GM12891 (cell line): Measurements from ENCODE around the gene PPIF.
A peak's percentile ranks its signal among the peaks of the same experiment; 100 is the strongest.

Source experiments
- DNase-seq: peaks from one replicate; pipeline ENCODE4 v3.0.0; 2011; ENCODE audit warnings: low spot score; ENCODE audit not compliant: insufficient read length
- FAIRE-seq: peaks from 2 replicates; lab custom pipeline; 2011; peaks lifted over from hg19 to GRCh38; lab: Jason Lieb, UNC
- PAX5 ChIP-seq: IDR thresholded peaks from 2 replicates; pipeline ENCODE4 v1.6.1; 2011; ENCODE audit warnings: low read length, moderate library complexity, mild to moderate bottlenecking; ENCODE audit not compliant: insufficient read depth, severe bottlenecking
- POLR2A ChIP-seq: IDR thresholded peaks from 2 replicates; pipeline ENCODE4 v1.6.1; 2011; ENCODE audit warnings: low read depth, low read length, control low read depth
- POLR2AphosphoS5 ChIP-seq: IDR thresholded peaks from 2 replicates; pipeline ENCODE4 v1.6.1; 2011; ENCODE audit warnings: low read depth, low read length, control low read depth
- POU2F2 ChIP-seq: IDR thresholded peaks from 2 replicates; pipeline ENCODE4 v1.6.1; 2011; ENCODE audit warnings: low read depth, mild to moderate bottlenecking, control low read depth, low read length, moderate library complexity
- SPI1 ChIP-seq: IDR thresholded peaks from 2 replicates; pipeline ENCODE4 v1.6.1; 2011; ENCODE audit warnings: low read depth, low read length, control low read depth
- TAF1 ChIP-seq: IDR thresholded peaks from 2 replicates; pipeline ENCODE4 v1.6.1; 2011; ENCODE audit warnings: low read depth, low read length, control low read depth

PPIF gene

GRCh38 chr10:79399223-79399831 is 52.1 kb downstream of the PPIF start:
- TF ChIP-seq PAX5, result no peak
- no peak for DNase-seq
- no peak for FAIRE-seq

DNA sequence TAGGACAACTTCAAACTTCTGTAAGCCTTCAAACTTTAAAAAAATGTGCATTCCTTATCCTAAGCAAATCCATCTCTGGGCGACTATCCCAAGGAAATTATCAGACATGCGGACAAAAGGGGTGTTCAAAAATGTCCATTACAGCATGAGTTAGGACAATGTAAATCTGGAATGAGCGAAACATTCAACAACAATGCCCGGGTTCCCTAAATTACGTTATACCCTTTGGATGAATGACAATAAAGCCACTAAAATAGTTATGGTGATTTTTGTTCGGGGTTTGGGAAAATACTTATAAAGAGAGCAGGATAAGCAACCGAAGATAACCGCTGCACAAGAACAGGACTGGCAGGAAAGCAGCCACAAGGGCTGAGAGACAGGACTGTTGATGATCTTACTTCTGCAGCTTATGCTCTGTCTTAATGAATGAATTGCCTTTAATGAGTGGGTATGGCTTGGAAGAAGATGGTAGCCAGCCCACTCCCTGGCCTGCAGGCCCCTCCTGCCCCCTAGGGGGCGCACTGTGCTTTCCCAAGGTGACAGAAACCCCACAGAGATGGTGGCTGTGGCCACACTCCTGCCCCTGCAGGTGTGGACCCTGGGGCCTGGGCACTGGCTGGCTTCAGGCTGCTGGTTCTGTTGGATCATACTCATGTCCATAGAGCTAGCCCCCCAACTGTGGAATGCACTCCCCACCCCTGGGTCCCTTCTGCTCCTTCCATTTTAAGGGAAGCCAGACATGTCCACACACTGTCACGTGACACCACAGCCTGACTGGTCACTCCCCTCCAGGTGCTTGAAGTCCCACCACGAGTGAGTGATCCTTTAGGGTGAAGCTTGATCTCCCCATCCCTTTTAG is 53.1 kb downstream of the PPIF start:
- peak; percentile 67 for FAIRE-seq
- DNase-seq, result peak; percentile 84
- TF ChIP-seq SPI1 (no peak), POU2F2 (no peak), POLR2AphosphoS5 (no peak), PAX5 (no peak), TAF1 (no peak)

- no peak for DNase-seq
- no peak for TF ChIP-seq POLR2A
- TF ChIP-seq POLR2AphosphoS5, result no peak
- TF ChIP-seq SPI1, result no peak
- no peak for FAIRE-seq
Measured at GRCh38 chr10:79401015-79401921, 54.0 kb downstream of the PPIF start.

DNA sequence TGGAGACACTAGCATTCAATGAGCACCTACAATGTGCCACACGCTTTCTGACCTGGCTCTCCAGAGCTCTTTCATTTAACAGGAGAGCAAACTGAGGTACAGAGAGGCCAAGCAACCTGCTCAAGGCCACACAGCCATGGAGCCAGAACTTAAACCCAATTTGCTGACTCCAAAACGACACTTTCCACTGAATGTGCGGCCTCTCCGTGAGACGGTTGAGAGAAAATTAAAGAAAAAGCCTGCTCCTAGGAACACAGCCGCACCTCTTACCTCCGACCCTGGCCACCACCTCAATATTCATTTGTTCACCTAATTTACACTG is 55.3 kb downstream of the PPIF start:
- DNase-seq (no peak), FAIRE-seq (no peak)
- no peak for TF ChIP-seq SPI1
- TF ChIP-seq PAX5, result no peak
- no peak for TF ChIP-seq POLR2AphosphoS5
- TF ChIP-seq TAF1, result no peak
- TF ChIP-seq POU2F2, result no peak
- TF ChIP-seq POLR2A, result no peak

GRCh38 chr10:79402951-79403350 is 55.7 kb downstream of the PPIF start:
- FAIRE-seq (no peak), DNase-seq (no peak)
- TF ChIP-seq PAX5 (no peak), POLR2AphosphoS5 (no peak), POU2F2 (no peak), TAF1 (no peak), POLR2A (no peak), SPI1 (no peak)

DNA sequence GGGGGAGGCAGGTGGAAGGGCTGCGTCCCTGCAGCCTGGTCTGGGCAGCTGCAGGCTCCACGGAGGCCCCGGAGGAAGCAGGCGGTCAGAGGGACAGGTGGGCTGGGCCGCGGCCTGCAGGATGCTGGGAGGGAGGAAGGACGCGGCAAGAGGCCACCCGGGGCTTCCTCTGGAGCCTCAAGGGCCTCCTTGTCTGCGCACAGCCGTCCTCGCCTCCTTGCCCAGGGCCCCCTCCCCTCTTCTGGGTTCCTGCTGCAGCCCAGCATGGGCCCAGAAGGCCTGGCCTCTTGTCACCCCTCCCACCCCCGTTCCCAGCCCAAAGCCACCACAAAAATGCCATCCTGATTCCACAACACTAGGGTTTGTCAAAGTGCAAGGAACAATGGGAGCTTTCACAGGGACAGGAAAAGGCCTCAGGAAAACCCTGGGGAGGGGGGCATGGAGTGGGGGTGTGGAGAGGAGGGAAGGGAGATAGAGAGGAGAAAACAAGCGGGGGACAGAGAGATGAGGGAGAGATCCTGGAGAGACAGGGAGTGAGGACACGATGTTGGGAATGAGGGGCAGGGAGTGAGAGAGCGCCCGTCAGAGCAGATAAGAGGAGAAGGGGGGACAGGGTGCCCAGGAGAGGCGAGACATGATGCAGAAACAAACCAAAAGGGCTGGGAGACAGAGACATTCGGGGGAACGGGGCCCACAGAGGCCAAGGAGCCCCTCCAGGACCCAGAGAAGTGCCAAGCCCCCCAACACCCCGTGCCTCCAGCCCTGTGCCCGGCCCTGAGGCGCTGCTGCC is 56.4 kb downstream of the PPIF start:
- DNase-seq (no peak), FAIRE-seq (no peak)
- TF ChIP-seq TAF1, result no peak
- TF ChIP-seq PAX5, result no peak
- no peak for TF ChIP-seq POLR2A
- no peak for TF ChIP-seq POLR2AphosphoS5
- TF ChIP-seq SPI1, result no peak
- TF ChIP-seq POU2F2, result no peak

GRCh38 chr10:79404231-79404609 is 57.0 kb downstream of the PPIF start:
- DNase-seq (no peak), FAIRE-seq (no peak)
- no peak for TF ChIP-seq PAX5
- TF ChIP-seq SPI1, result no peak
- no peak for TF ChIP-seq POU2F2
- TF ChIP-seq TAF1, result no peak
- TF ChIP-seq POLR2A, result no peak
- TF ChIP-seq POLR2AphosphoS5, result no peak

DNA sequence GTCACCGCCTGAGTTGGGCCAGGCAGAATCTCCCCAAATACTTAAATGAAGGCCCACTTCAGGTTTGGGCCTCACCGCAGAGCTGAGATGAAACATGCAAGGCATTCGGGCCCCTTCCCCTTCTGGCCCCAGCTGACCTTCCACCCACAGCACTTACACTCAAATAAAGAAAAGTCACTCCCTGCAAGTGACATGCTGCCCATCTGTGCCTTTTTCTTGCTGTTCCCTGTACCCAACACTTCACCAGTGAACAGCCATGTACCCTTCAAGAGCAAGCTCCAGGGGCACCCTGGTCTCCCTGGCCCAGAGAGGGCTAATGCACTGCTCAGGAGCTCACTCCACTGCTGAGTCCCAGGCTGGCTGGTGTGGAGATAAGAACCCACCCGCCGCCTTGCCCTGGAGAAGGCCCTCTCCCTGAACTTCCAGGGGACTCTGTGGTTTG is 57.4 kb downstream of the PPIF start:
- DNase-seq, result no peak
- no peak for TF ChIP-seq POU2F2
- TF ChIP-seq POLR2AphosphoS5, result no peak
- TF ChIP-seq SPI1, result no peak
- no peak for TF ChIP-seq POLR2A
- no peak for TF ChIP-seq PAX5
- no peak for TF ChIP-seq TAF1
- no peak for FAIRE-seq
